Peyer's patch (tissue), 4 donors: Measurements from ENCODE around the gene SRBD1.

Experiments
- POLR2A ChIP-seq, 2 donors: fragments of 450-650 bp; IDR thresholded peaks; one replicate each; pipeline ENCODE4 v1.5.1; 2017; ENCODE audit warnings: antibody characterized with exemption in 2 of 2, mild to moderate bottlenecking in 2 of 2, moderate library complexity in 2 of 2
- TF ChIP-seq, protein P1 (sequence below), 6 experiments: fragments of 450-650 bp in 4 of 6; fragments of 200-600 bp in 2 of 6; sonication (generic) in 1 of 6; IDR thresholded peaks; one replicate each; pipeline ENCODE4 v1.5.1; 2017 to 2019; ENCODE audit warnings: antibody characterized with exemption in 6 of 6, mild to moderate bottlenecking in 3 of 6, moderate library complexity in 1 of 6

DNA sequence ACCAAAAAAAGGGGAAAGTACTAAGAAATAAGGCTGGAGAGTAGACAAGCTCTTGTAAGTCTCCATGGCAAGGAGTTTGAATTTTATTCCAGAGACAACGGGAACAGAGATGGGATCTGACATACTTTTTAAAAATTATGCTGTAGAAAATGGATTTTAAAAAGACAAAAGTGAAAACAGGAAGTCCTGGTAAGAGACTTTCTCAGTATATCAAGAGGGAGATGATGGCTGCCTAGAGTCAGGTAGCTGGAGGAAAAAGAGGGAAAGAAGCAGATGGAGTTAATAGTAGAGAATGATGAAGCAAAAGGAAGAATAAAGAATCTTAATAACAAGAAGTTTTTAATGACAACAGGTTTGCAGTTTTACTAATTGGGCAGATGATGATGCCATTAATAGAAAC is 168.1 kb downstream of the SRBD1 start:
- TF ChIP-seq, protein P1, sequence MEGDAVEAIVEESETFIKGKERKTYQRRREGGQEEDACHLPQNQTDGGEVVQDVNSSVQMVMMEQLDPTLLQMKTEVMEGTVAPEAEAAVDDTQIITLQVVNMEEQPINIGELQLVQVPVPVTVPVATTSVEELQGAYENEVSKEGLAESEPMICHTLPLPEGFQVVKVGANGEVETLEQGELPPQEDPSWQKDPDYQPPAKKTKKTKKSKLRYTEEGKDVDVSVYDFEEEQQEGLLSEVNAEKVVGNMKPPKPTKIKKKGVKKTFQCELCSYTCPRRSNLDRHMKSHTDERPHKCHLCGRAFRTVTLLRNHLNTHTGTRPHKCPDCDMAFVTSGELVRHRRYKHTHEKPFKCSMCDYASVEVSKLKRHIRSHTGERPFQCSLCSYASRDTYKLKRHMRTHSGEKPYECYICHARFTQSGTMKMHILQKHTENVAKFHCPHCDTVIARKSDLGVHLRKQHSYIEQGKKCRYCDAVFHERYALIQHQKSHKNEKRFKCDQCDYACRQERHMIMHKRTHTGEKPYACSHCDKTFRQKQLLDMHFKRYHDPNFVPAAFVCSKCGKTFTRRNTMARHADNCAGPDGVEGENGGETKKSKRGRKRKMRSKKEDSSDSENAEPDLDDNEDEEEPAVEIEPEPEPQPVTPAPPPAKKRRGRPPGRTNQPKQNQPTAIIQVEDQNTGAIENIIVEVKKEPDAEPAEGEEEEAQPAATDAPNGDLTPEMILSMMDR (IDR thresholded peaks at IDR 0.05): no peak
- no peak for TF ChIP-seq POLR2A (IDR thresholded peaks at IDR 0.05)
